NK-92 treated with Interleukin-12 subunit alpha and Interleukin-12 subunit beta, amount 100 ng/mL, for 24 hours (cell line): ENCODE results near the gene MIB2.
A peak's percentile ranks its signal among the peaks of the same experiment; 100 is the strongest.
"Not testable (repeated sequence)": the region's sequence is repeated elsewhere in the genome, so short reads cannot be mapped to it uniquely, and the experiment has no call there.

Source experiments
- DNase-seq: peaks from one replicate; lab custom pipeline; 2025; lab: John Stamatoyannopoulos, UW

Gene MIB2

GRCh38 chr1:1627261-1627828, 12.0 kb downstream of the MIB2 start:
- no peak for DNase-seq

GRCh38 chr1:1627829-1628753, 12.8 kb downstream of the MIB2 start:
- no peak for DNase-seq

- DNase-seq = no peak
Measured at GRCh38 chr1:1628754-1629429, 13.6 kb downstream of the MIB2 start.

- peak; percentile 92 for DNase-seq
Measured at GRCh38 chr1:1629430-1630190, 14.3 kb downstream of the MIB2 start.

- DNase-seq = peak; percentile 92
Measured at GRCh38 chr1:1630191-1630964, 15.1 kb downstream of the MIB2 start.

- DNase-seq = no peak
Measured at GRCh38 chr1:1630965-1631781, 15.9 kb downstream of the MIB2 start.

- DNase-seq = no peak
Measured at GRCh38 chr1:1631782-1632420, 16.6 kb downstream of the MIB2 start, which contains the start of gene MMP23B. Gene MMP23B, plus strand, starts transcription at chr1:1632173. Its CDS starts 46 bp downstream, at chr1:1632219.

GRCh38 chr1:1633409-1633808, 18.1 kb downstream of the MIB2 start:
- not testable (repeated sequence) for DNase-seq

- DNase-seq = not testable (repeated sequence)
Measured at GRCh38 chr1:1634613-1635012, 19.3 kb downstream of the MIB2 start.

- not testable (repeated sequence) for DNase-seq
Measured at GRCh38 chr1:1636621-1637478, 21.6 kb downstream of the MIB2 start.

- DNase-seq = not testable (repeated sequence)
Measured at GRCh38 chr1:1637479-1637875, 22.2 kb downstream of the MIB2 start.

- DNase-seq = not testable (repeated sequence)
Measured at GRCh38 chr1:1638528-1638927, 23.2 kb downstream of the MIB2 start.

- DNase-seq = not testable (repeated sequence)
Measured at GRCh38 chr1:1639368-1639767, 24.1 kb downstream of the MIB2 start.

- not testable (repeated sequence) for DNase-seq
Measured at GRCh38 chr1:1640081-1640480, 24.8 kb downstream of the MIB2 start.

GRCh38 chr1:1640711-1641461, 25.6 kb downstream of the MIB2 start:
- not testable (repeated sequence) for DNase-seq

GRCh38 chr1:1646326-1646725, 31.0 kb downstream of the MIB2 start:
- DNase-seq = not testable (repeated sequence)

GRCh38 chr1:1647567-1648241, 32.4 kb downstream of the MIB2 start:
- DNase-seq = not testable (repeated sequence)
